HT1080 (cell line): ENCODE data around the gene RIPOR3. TPM values are rescaled to one million over a fixed set of nuclear protein-coding genes. Genes with fewer than 3 reads are reported as not detected.
"Not testable (repeated sequence)": the region's sequence is repeated elsewhere in the genome, so short reads cannot be mapped to it uniquely, and the experiment has no call there.

Experiments
- DNase-seq: peaks from one replicate; pipeline ENCODE4 v3.0.0-alpha.2; 2015; ENCODE audit warnings: low read depth
- total RNA-seq: library from RNA; depleted of rRNA; stranded (reverse); fragments of >200 nt; shearing (Covaris generic); gene quantifications from 2 replicates; pipeline ENCODE4 v1.2.3, GENCODE V29; 2014

RIPOR3 gene
- total RNA-seq, 1 experiment from 2014 or later: not detected

DNA sequence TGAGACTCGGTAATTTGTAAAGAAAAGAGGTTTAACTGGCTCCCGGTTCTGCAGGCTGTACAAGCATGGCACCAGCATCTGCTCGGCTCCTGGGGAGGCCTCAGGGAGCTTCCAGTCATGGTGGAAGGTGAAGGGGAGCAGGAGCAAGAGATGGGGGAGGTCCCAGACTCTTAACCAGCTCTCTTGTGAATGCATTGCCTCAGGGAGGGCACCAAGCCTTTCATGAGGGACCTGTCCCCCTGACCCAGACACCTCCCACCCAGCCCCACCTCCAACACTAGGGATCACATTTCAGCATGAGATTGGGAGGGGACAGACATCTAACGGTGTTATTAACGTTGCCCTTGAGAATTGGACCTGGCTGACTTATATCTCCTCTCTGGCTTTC lies 112.6 kb downstream of the RIPOR3 start:
- DNase-seq: no peak

DNA sequence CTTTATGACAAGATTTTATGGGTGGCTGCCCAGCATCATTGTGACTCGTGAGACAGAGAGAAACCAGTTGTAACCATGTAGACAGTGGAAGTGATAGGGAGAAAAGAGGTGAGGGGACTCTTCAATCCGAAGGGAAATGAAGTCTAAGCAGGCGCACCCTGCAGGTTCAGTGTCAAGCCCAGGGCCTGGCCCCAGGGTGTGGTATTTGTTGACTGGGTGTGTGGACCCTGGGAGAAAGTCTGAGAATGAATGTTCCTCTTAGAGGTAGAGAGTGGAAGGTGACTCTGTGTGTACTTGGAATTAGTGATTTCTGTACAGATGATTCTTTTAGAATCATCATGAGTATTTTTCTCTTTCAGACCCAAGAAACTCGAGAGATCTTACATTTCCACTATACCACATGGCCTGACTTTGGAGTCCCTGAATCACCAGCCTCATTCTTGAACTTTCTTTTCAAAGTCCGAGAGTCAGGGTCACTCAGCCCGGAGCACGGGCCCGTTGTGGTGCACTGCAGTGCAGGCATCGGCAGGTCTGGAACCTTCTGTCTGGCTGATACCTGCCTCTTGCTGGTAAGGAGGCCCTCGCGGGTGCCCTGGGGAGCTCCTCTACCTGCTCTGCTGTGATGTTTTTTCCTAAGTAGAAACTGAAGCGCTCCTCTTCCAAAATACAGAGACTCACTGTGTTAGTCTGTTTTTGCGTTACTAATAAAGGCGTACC lies 113.1 kb downstream of the RIPOR3 start:
- no peak for DNase-seq

DNA sequence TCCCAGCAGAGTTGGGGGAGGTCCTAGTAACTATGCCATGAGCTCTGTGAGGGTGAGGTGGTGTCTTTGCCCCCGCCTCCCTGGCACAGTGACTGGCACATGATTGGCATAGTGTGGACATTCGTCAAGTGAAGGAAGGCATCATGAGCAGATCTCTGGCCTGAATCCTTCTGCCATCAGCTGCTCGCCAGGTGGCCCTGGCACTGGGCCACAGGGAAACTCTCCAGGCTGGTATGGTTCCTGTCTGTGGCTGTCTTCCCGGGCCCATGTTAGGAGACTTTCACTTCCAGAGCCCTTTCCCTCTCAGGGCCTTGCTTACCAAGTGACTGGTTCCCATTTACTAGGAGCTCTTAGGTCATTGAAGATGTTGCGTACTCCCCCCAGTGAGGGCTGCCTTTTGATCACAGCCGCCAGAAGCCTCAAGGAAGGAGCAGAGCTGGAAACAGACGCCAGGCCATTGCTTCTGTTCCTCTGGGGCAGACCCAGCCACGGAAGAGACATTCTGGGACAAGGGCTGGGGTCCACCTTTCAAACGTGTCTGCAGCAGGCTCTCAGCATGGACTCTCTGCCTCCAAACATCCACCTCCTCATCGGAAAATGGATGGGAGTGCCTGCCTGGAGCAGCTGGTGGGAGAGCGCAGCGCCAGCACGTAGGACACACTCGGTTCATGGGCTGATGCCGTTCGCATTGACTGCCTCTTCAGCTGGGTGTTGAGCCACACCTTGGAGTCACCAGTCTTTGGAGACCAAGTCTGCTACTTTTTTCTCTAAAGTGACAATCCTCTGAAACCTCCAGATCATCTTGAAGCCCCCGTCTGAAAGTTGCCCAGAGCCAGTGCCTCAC lies 113.9 kb downstream of the RIPOR3 start:
- DNase-seq: no peak

DNA sequence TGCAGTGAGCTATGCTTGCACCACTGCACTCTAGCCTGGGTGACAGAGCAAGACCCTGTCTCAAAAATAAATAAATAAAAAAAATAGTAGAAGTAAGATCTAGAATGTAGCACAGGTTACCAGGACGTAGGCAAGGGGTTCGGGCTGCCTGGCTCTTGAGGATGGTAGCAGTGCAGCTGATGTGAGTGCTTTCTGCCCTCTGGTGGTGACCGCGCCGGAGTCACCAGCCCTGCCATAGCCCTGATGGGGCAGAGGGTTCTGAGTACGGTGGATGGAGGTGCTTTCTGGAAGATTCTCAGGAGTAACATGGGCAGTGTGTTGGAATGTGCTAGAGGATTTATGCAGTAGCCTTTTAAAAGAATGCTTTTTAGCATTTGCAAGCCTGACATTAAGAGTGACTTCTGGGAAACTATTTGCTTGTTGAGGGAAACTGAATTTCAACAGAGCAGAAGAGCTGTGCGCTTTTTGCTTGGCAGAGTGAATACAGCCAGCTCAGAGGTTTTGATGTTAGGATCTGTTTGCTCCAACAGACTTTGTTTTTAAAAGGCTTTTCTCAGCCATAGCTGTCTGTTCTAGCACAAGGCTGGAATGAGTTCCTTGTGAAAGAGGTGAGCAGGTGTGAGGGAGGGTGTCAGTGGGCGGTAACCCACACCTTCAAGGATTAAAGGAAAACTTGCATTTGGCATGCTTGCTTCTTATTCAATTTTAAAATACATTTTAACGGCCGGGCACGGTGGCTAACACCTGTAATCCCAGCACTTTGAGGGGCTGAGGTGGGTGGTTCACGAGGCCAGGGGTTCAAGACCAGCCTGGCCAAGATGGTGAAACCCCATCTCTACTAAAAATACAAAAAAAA lies 115.2 kb downstream of the RIPOR3 start:
- DNase-seq: peak; percentile 58

DNA sequence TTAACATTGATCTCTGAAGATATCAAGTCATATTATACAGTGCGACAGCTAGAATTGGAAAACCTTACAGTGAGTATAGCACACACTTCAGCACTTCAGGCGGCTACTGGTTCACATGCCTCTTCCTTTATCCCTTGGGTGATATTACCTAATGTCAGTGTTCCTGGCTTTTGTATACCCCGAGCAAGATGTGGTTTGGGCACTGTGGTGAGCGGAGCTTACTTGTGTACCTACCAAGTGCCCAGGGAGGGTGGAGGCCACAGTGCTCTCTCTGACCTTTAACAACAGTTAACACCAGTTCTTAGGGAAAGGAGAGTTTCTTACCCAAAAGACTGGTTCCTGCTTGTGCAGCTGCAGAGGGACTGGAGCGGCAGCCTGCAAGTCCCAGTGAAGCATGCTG lies 116.8 kb downstream of the RIPOR3 start:
- no peak for DNase-seq

DNA sequence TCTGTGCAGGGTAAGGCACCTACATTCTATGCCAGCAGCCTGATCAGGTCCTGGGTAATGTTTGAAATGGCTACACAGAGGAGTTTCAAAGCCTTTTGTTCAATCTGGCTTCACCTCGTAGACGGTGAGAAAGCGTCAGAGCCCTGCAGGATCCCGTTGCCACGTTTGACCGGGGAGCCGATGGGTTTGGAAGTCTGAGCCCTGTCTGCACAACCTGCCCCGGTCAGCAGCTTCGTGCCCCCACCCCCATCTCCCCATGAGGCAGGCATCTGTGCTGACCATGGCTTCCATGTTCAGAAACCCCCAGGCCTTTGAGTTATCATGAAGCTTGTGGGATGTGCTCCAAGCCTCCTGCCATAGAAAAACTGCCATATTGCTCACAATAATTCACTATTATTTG lies 117.2 kb downstream of the RIPOR3 start:
- DNase-seq: no peak

DNA sequence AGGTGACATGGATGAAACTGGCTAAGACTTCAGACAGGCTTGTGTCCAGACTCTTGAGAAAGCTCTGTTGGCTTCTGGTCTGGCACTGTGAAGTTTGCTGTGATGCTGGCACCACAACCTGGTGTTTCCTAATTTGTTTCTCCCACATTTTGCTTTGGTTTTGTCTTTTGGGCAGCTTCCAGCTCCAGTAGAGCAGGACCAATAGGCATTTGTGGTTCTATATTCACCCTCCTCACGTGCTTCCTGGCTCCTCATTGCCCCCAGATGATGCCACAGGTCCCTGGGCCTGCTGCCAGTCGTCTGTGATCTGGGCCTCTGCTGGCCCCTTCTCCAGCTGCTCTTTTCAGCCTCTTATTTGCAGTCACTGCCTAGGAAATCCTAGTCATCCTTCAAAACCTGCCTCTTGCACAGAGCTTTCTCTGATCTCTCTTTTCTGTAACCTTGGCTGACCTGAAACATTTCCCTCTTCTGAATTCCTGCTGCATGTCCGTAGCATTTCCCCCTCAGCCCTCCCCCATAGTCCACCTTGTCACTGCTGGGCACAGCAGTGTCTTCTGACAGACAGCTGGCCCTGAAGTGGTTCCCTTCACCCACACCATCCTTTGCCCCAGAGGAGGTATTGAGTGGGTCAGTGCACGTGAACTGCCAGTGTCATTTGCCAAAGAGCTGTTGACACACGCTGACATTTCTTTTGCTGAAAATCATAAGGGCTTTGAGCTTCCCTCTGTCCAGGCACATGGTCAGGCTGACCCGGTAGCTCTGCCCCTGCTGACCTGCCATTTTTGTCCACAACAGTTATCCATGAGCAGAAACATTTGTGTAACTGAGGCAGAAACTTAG lies 118.2 kb downstream of the RIPOR3 start:
- DNase-seq: peak; percentile 86

DNA sequence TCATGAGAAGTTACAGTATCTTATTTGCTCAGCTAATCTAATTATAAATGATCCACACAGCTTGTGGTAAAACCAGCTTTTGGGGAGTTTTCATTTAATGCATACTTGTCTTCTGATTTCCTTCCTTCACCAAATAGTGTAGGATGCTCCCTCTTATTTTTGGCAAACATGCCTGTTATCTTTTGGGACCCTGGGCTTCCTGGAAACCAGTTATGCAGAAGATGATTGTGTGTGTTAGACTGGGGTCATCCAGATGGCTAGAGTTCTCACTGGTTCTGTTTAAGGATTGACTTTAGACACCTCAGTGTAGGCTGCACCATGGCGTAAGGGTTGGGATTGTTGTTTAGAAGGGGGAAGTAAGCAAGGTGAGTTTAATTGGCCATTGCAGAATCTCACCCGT lies 119.9 kb downstream of the RIPOR3 start:
- no peak for DNase-seq

DNA sequence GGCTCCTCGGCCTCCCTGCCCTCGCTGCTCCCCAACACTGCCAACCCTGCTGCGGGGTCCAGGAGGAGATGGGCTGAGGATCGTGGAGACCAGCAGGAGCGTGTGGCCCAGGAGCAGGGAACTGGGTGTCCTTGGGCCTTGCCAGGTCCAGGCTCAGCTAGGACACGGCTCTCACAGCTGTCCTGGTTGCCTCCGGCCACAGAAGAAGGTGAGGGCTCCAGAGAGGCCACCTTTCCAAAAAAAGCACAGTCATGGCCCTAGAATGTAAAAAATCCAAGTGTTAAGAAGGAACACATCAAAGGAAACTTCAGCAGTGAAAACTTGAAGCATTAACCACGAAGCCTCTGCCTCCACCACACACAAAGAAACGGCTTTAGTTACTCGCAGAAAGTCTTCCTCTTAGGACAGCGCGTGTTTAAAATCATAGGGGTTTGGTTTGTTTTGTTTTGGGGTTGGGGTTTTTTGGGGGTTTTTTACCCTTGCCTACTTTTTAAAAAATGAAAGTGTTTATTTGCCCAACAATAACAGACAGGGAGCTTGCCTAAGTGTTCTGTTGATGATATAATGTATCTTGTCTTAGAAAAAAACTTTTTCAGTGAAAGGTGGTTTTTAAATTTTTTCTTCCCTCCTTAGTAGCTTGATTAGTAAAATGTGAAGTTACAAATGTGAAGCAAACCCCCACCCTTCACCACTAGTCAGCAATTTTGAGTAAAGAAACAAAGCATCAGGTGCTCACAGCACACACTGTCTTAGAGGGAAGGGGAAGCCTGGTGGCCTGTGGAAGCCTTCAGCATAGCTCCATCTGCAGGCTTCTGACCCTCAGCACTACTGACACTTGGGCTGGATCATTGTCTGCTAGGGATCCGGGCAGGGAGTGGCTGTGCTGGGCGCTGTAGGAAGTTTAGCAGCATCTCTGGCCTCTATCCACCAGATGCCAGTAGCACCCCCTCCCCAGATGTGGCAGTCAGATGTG lies 121.2 kb downstream of the RIPOR3 start:
- no peak for DNase-seq

DNA sequence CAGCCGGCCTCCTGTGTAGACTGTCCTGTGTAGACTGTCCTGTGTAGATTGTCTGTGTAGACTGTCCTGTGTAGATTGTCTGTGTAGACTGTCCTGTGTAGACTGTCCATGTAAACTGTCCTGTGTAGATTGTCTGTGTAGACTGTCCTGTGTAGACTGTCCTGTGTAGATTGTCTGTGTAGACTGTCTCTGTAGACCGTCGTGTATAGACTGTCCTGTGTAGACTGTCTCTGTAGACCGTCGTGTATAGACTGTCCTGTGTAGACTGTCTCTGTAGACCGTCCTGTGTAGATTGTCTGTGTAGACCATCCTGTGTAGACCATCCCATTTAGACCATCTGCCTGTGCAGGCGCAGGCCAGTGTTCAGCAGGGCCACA lies 121.9 kb downstream of the RIPOR3 start:
- DNase-seq: not testable (repeated sequence)

DNA sequence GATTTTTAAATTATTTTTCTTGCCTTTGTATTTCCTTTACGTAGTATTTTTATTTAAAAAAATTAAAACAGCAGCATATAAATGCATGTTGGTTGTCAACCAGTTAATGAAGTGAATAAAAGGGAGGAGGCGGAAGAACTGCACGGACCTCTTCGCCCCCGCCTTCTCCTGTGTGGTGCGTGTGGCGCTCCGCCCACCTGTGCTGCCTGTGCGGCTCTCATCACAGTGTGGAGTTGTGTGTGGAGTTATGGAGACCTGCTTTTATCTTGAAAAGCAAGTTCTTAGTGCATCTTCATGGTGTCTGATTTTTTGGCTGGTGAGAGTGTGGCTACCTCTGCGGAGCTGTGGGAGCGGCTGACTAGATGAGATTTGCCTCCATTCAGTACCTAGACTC lies 122.8 kb downstream of the RIPOR3 start:
- DNase-seq: no peak

DNA sequence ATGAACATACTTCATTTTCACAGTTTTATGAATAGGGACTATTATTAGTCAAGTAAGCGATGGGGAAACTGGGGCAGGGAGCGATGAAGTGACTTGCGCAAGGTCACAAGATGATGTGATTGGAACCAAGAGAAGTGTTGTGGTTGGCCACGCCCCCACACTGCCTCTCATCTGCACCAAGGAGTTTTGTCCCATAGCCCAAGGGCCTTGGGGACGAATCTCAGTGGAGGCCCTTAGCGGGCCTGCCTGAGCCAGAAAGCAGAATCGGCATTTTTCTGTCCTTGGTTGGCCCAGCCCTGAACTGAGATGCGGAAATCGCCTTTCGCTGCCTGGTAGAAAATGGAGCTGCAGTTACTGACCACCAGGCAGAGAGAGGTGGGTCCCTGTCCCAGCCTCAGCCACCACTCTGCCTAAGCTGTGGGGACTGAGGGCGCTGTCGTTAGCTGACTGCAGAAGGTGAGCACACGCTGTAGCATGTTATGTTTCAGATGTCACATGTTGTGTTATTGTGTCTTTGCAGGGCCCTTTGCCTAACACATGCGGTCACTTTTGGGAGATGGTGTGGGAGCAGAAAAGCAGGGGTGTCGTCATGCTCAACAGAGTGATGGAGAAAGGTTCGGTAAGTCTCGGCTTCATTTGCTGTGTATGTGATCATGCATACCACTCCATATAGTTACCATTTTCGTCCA lies 123.3 kb downstream of the RIPOR3 start:
- DNase-seq: no peak

DNA sequence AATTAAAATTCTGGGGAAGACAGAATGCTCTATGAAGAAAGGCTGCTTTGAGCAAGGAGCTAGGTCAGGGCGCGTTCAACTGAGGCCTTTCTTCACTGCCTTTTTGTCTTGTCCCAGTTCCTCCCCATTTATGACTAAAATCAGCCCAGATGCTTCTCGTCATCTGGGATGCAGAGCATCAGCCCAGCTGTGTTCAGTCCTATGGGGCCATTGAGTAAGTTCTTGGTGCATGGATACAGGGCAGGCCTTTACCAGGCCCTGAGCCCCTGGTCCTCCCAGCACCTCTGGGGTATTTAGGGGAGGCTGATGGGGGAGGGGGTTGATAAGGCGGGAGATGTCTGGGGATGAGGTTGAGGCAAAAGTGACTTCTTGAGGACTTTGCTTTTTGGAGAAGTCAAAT lies 125.5 kb downstream of the RIPOR3 start:
- DNase-seq: no peak

DNA sequence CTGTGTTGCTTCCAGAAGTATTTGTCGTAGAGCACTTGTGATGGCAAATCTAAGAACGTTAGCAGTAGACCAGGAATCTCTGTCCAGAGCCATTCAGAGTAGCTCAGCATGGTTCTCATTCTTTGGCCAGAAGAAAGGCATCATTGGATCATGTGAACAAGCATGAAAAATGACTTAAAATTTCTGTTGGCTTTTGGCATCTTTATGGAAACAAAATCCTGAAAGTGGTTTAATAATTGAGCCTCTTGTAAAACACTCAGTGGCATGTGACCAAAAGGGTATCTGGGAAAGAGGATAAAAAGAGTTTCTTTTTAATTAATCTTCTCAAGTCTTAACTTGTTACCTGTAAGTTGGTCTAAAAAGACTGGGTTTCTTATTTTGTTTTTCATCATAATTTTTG lies 126.0 kb downstream of the RIPOR3 start:
- no peak for DNase-seq

DNA sequence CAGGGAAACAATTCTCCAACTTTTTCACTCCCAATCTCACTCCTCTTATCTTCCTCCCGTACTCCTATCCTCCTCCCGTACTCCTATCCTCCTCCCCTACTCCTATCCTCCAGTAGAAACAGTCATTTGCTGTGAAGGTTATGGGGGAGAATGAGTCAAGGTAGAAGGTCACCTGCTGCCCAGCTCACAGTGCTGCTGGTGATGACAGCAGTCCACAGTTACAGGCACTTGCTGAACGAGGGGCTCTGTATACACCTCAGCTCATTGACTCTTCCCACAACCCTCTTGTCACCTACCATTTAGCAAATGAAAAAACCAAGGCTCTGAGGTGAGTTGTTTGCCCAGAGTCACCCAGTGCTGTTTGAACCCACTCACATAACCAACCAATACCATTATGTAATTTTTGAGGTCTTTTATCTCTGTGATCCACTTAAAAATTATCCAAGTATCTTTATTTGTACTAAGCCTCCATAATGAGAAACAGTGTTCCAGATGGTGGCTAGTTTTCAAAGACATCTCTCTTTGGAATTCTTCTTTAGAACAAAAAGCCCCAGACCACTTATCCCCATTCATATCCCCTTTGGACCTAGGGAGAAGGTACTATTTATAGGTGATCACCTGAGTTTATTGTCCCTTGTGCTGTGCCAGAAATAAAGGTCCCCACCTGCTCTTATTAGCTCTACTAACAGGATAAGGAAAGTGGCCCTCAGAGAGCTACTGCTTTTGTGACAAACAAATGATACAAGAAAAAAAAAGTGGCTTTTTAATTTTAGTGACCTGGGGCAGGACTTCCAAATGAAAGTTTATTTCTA lies 128.0 kb downstream of the RIPOR3 start:
- DNase-seq: no peak

DNA sequence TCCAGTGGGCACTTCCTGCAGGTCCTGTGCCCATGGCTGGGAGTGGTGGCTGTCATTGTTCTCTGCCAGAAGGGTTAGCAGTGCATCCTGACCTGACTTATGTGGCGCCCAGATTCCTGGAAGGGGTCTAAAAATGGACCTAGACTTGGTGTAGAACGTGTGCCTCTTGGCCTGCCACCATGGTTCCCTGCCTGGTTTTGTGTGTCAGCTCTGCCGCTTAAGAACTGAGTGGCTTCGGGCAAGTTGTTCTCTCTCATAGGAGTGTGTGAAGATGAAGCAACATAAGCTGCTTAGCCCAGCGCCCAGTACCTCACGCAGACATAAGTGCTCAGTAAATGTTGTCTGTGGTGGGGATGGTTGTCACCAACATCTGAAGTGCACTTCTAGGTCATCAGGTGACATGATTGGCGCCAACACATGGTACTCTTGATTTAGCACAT lies 129.1 kb downstream of the RIPOR3 start:
- no peak for DNase-seq

DNA sequence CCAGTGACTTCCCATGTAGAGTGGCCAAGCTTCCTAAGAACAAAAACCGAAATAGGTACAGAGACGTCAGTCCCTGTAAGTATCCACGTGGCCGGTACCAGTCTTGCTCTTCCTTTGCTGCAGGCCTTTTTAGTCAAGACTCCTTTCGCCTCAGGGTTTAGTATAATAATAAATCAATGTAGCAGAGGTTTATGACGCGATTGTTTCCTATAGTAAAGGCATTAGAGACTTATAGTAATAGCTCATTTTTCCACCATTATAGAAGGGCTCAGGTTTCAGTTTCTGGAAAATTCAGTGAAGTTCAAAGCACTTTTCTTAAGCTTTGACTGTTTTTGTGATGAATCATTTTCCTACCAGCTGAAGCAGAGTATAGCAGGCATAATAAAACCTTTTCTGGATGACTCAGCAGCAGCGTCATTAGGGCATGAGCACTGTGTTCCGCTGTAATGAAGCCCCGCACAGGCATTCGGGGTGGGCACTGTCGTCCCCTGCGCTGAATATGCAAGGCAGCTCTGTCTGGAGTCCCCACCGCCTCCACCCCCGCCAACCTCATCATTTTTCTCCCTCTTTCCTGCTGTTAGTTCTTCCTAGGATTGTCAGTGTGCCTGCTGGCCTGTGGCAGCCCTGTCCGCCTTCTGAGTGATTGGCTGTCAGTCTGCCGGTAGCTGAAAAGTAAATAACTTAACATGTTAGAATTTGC lies 129.8 kb downstream of the RIPOR3 start:
- peak; percentile 94 for DNase-seq

DNA sequence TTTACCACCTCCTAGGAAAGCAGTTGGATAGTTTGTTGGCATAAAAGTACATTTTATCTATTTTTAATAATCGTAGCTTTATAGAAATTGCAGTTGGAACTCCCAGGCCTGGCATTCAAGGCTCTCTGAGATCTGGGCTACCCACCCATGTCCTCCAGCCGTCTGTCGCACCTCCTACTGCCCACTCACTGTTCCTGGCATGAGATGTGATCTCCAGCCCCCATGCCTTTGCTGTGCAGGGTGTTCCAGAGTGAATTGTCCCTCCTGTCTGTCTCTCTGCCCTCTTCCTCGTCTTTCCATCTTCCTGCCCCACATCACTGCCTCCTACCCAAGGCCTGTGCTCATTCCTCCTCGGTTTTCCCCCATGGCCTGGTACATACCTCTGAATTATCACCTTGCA lies 130.5 kb downstream of the RIPOR3 start:
- no peak for DNase-seq
